ENCODE data around the gene HOXC4.

DNA sequence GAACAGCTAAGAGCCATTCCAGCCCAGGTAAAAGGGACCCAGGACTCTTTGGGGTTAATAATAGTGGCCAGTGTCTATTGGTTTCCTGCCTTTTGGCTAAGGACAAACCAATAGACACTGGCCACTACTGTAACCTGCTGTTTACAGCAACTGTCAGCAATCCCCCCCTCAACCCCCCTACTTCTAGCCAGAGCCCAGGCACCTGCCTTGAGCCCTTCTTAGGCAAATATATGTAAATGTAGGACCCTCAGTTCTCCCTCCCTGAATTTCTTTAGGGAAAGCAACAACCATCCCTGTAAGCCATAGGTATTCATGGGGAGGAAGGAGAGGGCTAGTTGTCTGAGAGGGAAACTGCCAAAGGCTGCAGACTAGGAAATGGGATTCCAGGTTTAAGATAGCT, 22.3 kb downstream of the HOXC4 start:
- no peak for TF ChIP-seq RARB (CRISPR knock-in tag; IDR thresholded peaks at IDR 0.05)
- TF ChIP-seq, protein P1, sequence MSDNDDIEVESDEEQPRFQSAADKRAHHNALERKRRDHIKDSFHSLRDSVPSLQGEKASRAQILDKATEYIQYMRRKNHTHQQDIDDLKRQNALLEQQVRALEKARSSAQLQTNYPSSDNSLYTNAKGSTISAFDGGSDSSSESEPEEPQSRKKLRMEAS (IDR thresholded peaks at IDR 0.05), result no peak

Data from A549 (cell line).